IMR-90 (cell line): ENCODE results near the gene SLC25A25. TPM values are rescaled to one million over a fixed set of nuclear protein-coding genes. Genes with fewer than 3 reads are reported as not detected.

Source experiments
- ATAC-seq: fragments of 200-7000 bp; cut with Tn5 transposase; 2 replicates; pipeline ENCODE4 v1.9.1; 2020; ENCODE audit warnings: low read depth, mild to moderate bottlenecking, moderate library complexity
- BruUV-seq: library from RNA; stranded (reverse); fragments of 400-500 nt; replicated peaks from 2 replicates; lab custom pipeline; 2021; lab: Mats Ljungman, UMichigan
- CTCF ChIA-PET: fragments of 300-600 bp; formaldehyde crosslinking; extraction: SDS; loops from one replicate; lab custom pipeline; 2021; ENCODE audit warnings: antibody characterized with exemption; lab: Yijun Ruan, JAX
- POLR2A ChIA-PET: fragments of 300-600 bp; sonication (Branson Sonifier 250); formaldehyde crosslinking; loops from one replicate; lab custom pipeline; 2022; ENCODE audit warnings: antibody characterized with exemption; ENCODE audit not compliant: unreplicated experiment; lab: Charles Lee
- DNase-seq: peaks from one replicate; pipeline ENCODE4 v3.0.0; 2013
- H2AFZ ChIP-seq: replicated peaks from 2 replicates; pipeline ENCODE3; 2013; ENCODE audit warnings: low read length, mild to moderate bottlenecking; ENCODE audit not compliant: poor library complexity
- H2AK5ac ChIP-seq: 2 replicates; pipeline ENCODE4 v1.6.1; 2013; ENCODE audit warnings: low read depth, low read length, inconsistent platforms
- H2AK9ac ChIP-seq: replicated peaks from 2 replicates; pipeline ENCODE3; 2013; ENCODE audit warnings: mild to moderate bottlenecking, low read depth, low read length, moderate library complexity; ENCODE audit not compliant: poor library complexity
- H2BK120ac ChIP-seq: 2 replicates; pipeline ENCODE4 v1.6.1; 2013; ENCODE audit warnings: low read depth, low read length, inconsistent platforms
- H2BK15ac ChIP-seq: 3 replicates; pipeline ENCODE4 v1.6.1; 2013; ENCODE audit warnings: low read depth, low read length, inconsistent platforms
- H2BK20ac ChIP-seq: 2 replicates; pipeline ENCODE4 v1.6.1; 2013; ENCODE audit warnings: low read depth, mild to moderate bottlenecking, inconsistent platforms, low read length, moderate library complexity
- H2BK5ac ChIP-seq: 2 replicates; pipeline ENCODE4 v1.6.1; 2013; ENCODE audit warnings: mild to moderate bottlenecking, low read depth, low read length, inconsistent platforms; ENCODE audit not compliant: poor library complexity, severe bottlenecking
- H3K14ac ChIP-seq: replicated peaks from 2 replicates; pipeline ENCODE4 v1.6.1; 2013; ENCODE audit warnings: low read depth, low read length, inconsistent platforms
- H3K18ac ChIP-seq: 2 replicates; pipeline ENCODE4 v1.6.1; 2013; ENCODE audit warnings: low read depth, low read length, control low read depth
- H3K23ac ChIP-seq: 2 replicates; pipeline ENCODE4 v1.6.1; 2013; ENCODE audit warnings: low read depth, low read length, inconsistent platforms
- H3K27ac ChIP-seq: 2 replicates; pipeline ENCODE4 v1.5.1; 2013; ENCODE audit warnings: mild to moderate bottlenecking, control low read depth, low read length; ENCODE audit not compliant: insufficient read depth
- H3K27me3 ChIP-seq: 2 replicates; pipeline ENCODE4 v1.6.1; 2013; ENCODE audit warnings: low read length; ENCODE audit not compliant: control insufficient read depth, insufficient read depth
- H3K36me3 ChIP-seq: 2 replicates; pipeline ENCODE4 v1.6.1; 2013; ENCODE audit warnings: low read length, mixed read lengths; ENCODE audit not compliant: control insufficient read depth, insufficient read depth
- H3K4ac ChIP-seq: 2 replicates; pipeline ENCODE4 v1.6.1; 2013; ENCODE audit warnings: low read depth, low read length, inconsistent platforms
- H3K4me1 ChIP-seq: 2 replicates; pipeline ENCODE4 v1.6.1; 2013; ENCODE audit warnings: low read length, mixed read lengths; ENCODE audit not compliant: control insufficient read depth, insufficient read depth
- H3K4me2 ChIP-seq: 2 replicates; pipeline ENCODE4 v1.6.1; 2013; ENCODE audit warnings: low read depth, mild to moderate bottlenecking, control low read depth, low read length, moderate library complexity
- H3K4me3 ChIP-seq: 2 replicates; pipeline ENCODE4 v1.5.1; 2013; ENCODE audit warnings: low read depth, mild to moderate bottlenecking, control low read depth, low read length, moderate library complexity; ENCODE audit not compliant: insufficient read depth
- H3K56ac ChIP-seq: 2 replicates; pipeline ENCODE4 v1.6.1; 2013; ENCODE audit warnings: low read length, inconsistent platforms; ENCODE audit not compliant: insufficient read depth; ENCODE audit errors: extremely low read depth
- H3K79me1 ChIP-seq, 2 experiments: 2 replicates each; pipeline ENCODE4 v1.6.1; 2013; ENCODE audit warnings: low read length in 2 of 2, inconsistent platforms in 1 of 2, low read depth in 1 of 2
- H3K9ac ChIP-seq: 2 replicates; pipeline ENCODE4 v1.6.1; 2013; ENCODE audit warnings: low read depth, low read length, control low read depth
- H3K9me1 ChIP-seq: 2 replicates; pipeline ENCODE4 v1.6.1; 2013; ENCODE audit warnings: low read length, inconsistent platforms; ENCODE audit not compliant: insufficient read depth
- H3K9me3 ChIP-seq: 2 replicates; pipeline ENCODE4 v1.6.1; 2013; ENCODE audit warnings: low read length; ENCODE audit not compliant: control insufficient read depth, insufficient read depth
- H4K20me1 ChIP-seq: 2 replicates; pipeline ENCODE4 v1.6.1; 2013; ENCODE audit warnings: low read length, inconsistent platforms; ENCODE audit not compliant: insufficient read depth
- H4K5ac ChIP-seq: 2 replicates; pipeline ENCODE4 v1.6.1; 2013; ENCODE audit warnings: mild to moderate bottlenecking, low read depth, low read length, control low read depth
- H4K8ac ChIP-seq, 2 experiments: 2 replicates each; pipeline ENCODE4 v1.6.1; 2013; ENCODE audit warnings: low read depth in 2 of 2, low read length in 2 of 2, control low read depth in 1 of 2, inconsistent platforms in 1 of 2
- H4K91ac ChIP-seq: 2 replicates; pipeline ENCODE4 v1.6.1; 2013; ENCODE audit warnings: low read depth, low read length, inconsistent platforms; ENCODE audit not compliant: insufficient read depth
- BHLHE40 ChIP-seq: fragments of 150-350 bp; IDR thresholded peaks from 2 replicates; pipeline ENCODE4 v1.6.1; 2016; ENCODE audit warnings: mild to moderate bottlenecking, low read depth, low read length
- CEBPB ChIP-seq: IDR thresholded peaks from 2 replicates; pipeline ENCODE4 v1.6.1; 2012; ENCODE audit warnings: low read depth, low read length, improper control_type of control experiment
- MXI1 ChIP-seq: IDR thresholded peaks from 2 replicates; pipeline ENCODE4 v1.6.1; 2012; ENCODE audit warnings: low read depth, mild to moderate bottlenecking, low read length, moderate library complexity, borderline replicate concordance
- POLR2A ChIP-seq: IDR thresholded peaks from 2 replicates; pipeline ENCODE4 v1.6.1; 2012; ENCODE audit warnings: mild to moderate bottlenecking, low read depth, low read length
- RCOR1 ChIP-seq: IDR thresholded peaks from 2 replicates; pipeline ENCODE4 v1.6.1; 2012; ENCODE audit warnings: mild to moderate bottlenecking, low read length, improper control_type of control experiment; ENCODE audit not compliant: insufficient replicate concordance
- USF2 ChIP-seq: fragments of 150-350 bp; IDR thresholded peaks from 2 replicates; pipeline ENCODE4 v1.6.1; 2017; ENCODE audit warnings: mild to moderate bottlenecking, antibody characterized with exemption, low read length, low read depth
- WGBS, 2 experiments: methylation state at CpG; one replicate each; pipeline versions ENCODE4 v1.1.5 to v1.1.7; 2013; ENCODE audit warnings: missing lambda C conversion rate in 2 of 2; ENCODE audit not compliant: insufficient read length in 1 of 2; ENCODE audit errors: extremely low coverage in 2 of 2; 5-methylcytosine and 5-hydroxymethylcytosine counted together
- dilution Hi-C: fragments of 300-500 bp; cut with HindIII; formaldehyde crosslinking; loops from one replicate; pipeline ENCODE4 v1.14.3; 2018; ENCODE audit warnings: low sequenced_read_pairs; ENCODE audit not compliant: unreplicated experiment
- in situ Hi-C: fragments of 300-500 bp; cut with MboI; formaldehyde crosslinking; loops from 3 replicates; pipeline ENCODE4 v1.14.3; 2019; ENCODE audit warnings: low sequenced_read_pairs, inconsistent platforms, mixed read lengths
- intact Hi-C: fragments of 100-400 bp; cut with micrococcal nuclease; formaldehyde crosslinking; loops from 2 replicates; pipeline ENCODE4 v1.10.0; 2022
- polyA plus RNA-seq, 3 experiments: library from polyadenylated mRNA; depleted of rRNA; stranded (reverse); fragments of >200 nt; gene quantifications; 2 replicates each; pipeline ENCODE4 v1.2.3, GENCODE V29; 2012; ENCODE audit warnings: low replicate concordance in 1 of 3
- total RNA-seq: library from RNA; depleted of rRNA; stranded (reverse); fragments of >200 nt; gene quantifications from 2 replicates; pipeline ENCODE4 v1.2.3, GENCODE V29; 2012

SLC25A25 gene
- total and polyA plus RNA-seq, 2 of the 4 experiments (the other 2 are of a cell fraction): 14.0 to 17.9 TPM

GRCh38 chr9:128053560-128053959, 14.5 kb upstream of the SLC25A25 start:
- H3K4me1 ChIP-seq: peaks cover 8% of the 10 kb centered on the region; the same call in 1 of the 2 replicates
- TF ChIP-seq MXI1 (no peak), RCOR1 (no peak), POLR2A (no peak), BHLHE40 (no peak), USF2 (no peak), CEBPB (no peak)
- H3K36me3 ChIP-seq: no peaks in the 10 kb centered on the region
- H2BK15ac ChIP-seq: no peak overlapping the region
- dilution Hi-C loops (no loop called here), intact Hi-C loops (no loop called here), in situ Hi-C loops (no loop called here)
- H4K8ac ChIP-seq: no peak overlapping the region
- H3K23ac ChIP-seq: no peak overlapping the region
- no peak overlapping the region for H2AK9ac ChIP-seq
- ATAC-seq (no peak), DNase-seq (no peak)
- no peak overlapping the region for H2BK5ac ChIP-seq
- no peak overlapping the region for H2AFZ ChIP-seq
- POLR2A ChIA-PET: no interaction called here
- no peak overlapping the region; the same call in 1 of the 2 replicates for H3K14ac ChIP-seq
- peaks cover 7% of the 10 kb centered on the region for H3K9me1 ChIP-seq
- H3K56ac ChIP-seq: no peak overlapping the region
- H4K20me1 ChIP-seq: no peaks in the 10 kb centered on the region; the same call in 1 of the 2 replicates
- no peak overlapping the region for H2BK120ac ChIP-seq
- no peak overlapping the region for H3K9ac ChIP-seq
- H3K9me3 ChIP-seq: no peaks in the 10 kb centered on the region
- no peak overlapping the region for H4K5ac ChIP-seq
- no peaks in the 10 kb centered on the region for H3K79me1 ChIP-seq
- no peak overlapping the region for H3K27ac ChIP-seq
- no peaks in the 10 kb centered on the region for H3K27me3 ChIP-seq
- CTCF ChIA-PET: no interaction called here
- H2BK20ac ChIP-seq: 0 out of 2 replicates have a peak overlapping the region, but pooled peaks have one; percentile 29
- 100% methylated on average over 1 of the region's 11 CpGs; no CpG with 5 or more reads in 1 of the 2 experiments for WGBS, 2 experiments
- H3K4me2 ChIP-seq: no peak overlapping the region
- no peak overlapping the region for H3K18ac ChIP-seq
- H3K4me3 ChIP-seq: no peak overlapping the region
- H4K91ac ChIP-seq: no peak overlapping the region
- no TSS peak for BruUV-seq
- H2AK5ac ChIP-seq: no peak overlapping the region
- H3K4ac ChIP-seq: no peak overlapping the region
